Measurements from ENCODE around the gene P2RY11.

GRCh38 chr19:10159610-10160009 is 48.1 kb downstream of the P2RY11 start:
- no peak for TF ChIP-seq POLR2A (IDR thresholded peaks at IDR 0.05; ENCODE audit: low read depth, low read length)
- TF ChIP-seq POLR2AphosphoS5 (IDR thresholded peaks at IDR 0.05; ENCODE audit: low read depth, low read length), result no peak
- no peak for TF ChIP-seq TAF1 (IDR thresholded peaks at IDR 0.05; ENCODE audit: low read depth, low read length)
- no peak for TF ChIP-seq SPI1 (IDR thresholded peaks at IDR 0.05; ENCODE audit: low read depth, low read length)
- no peak for TF ChIP-seq PAX5 (IDR thresholded peaks at IDR 0.05; ENCODE audit: insufficient read depth, low read length, severe bottlenecking)
- TF ChIP-seq POU2F2 (IDR thresholded peaks at IDR 0.05; ENCODE audit: low read depth, low read length), result no peak

All from GM12891 (cell line).